OCI-LY7 (cell line): ENCODE results near the gene MOV10. TPM values are rescaled to one million over a fixed set of nuclear protein-coding genes. Genes with fewer than 3 reads are reported as not detected.
A peak's percentile ranks its signal among the peaks of the same experiment; 100 is the strongest.

Experiments used
- BruUV-seq: library from RNA; stranded (reverse); fragments of 400-500 nt; replicated peaks from 2 replicates; lab custom pipeline; 2021; lab: Mats Ljungman, UMichigan
- CTCF ChIA-PET: fragments of 300-600 bp; sonication (Branson Sonifier 250); formaldehyde crosslinking; loops from one replicate; lab custom pipeline; 2022; ENCODE audit warnings: antibody characterized with exemption; ENCODE audit not compliant: unreplicated experiment; lab: Charles Lee
- POLR2A ChIA-PET: fragments of 300-600 bp; sonication (Branson Sonifier 250); formaldehyde crosslinking; loops from one replicate; lab custom pipeline; 2022; ENCODE audit warnings: antibody characterized with exemption; lab: Charles Lee
- DNase-seq: peaks from one replicate; pipeline ENCODE4 v3.0.0-alpha.2; 2015; ENCODE audit warnings: low spot score
- H2AFZ ChIP-seq: fragments of 200-600 bp; sonication (generic), shearing (Covaris generic); 2 replicates; pipeline ENCODE4 v1.6.1; 2014; ENCODE audit warnings: mild to moderate bottlenecking, antibody characterized with exemption, low read length, moderate library complexity
- H3K27ac ChIP-seq: fragments of 200-600 bp; sonication (generic); 2 replicates; pipeline ENCODE4 v1.5.1; 2014; ENCODE audit warnings: mixed run types, low read depth, mild to moderate bottlenecking, moderate library complexity, low read length, inconsistent platforms; ENCODE audit not compliant: poor library complexity, severe bottlenecking
- H3K36me3 ChIP-seq: fragments of 200-600 bp; sonication (generic); 2 replicates; pipeline ENCODE4 v1.6.1; 2014; ENCODE audit warnings: mild to moderate bottlenecking, antibody characterized with exemption, low read length, moderate library complexity, mixed read lengths; ENCODE audit not compliant: insufficient read depth
- H3K4me1 ChIP-seq: fragments of 200-600 bp; sonication (generic); 2 replicates; pipeline ENCODE4 v1.5.1; 2014; ENCODE audit warnings: mild to moderate bottlenecking, low read length; ENCODE audit not compliant: insufficient read depth, poor library complexity, severe bottlenecking
- H3K4me2 ChIP-seq: fragments of 200-600 bp; sonication (generic); 2 replicates; pipeline ENCODE4 v1.6.1; 2014; ENCODE audit warnings: mild to moderate bottlenecking, low read length
- H3K4me3 ChIP-seq: fragments of 200-600 bp; sonication (generic); 2 replicates; pipeline ENCODE4 v1.5.1; 2014; ENCODE audit warnings: mild to moderate bottlenecking, low read depth, low read length; ENCODE audit not compliant: poor library complexity, severe bottlenecking
- H3K79me2 ChIP-seq: fragments of 200-600 bp; sonication (generic); 2 replicates; pipeline ENCODE4 v1.6.1; 2016; ENCODE audit warnings: low read depth, mild to moderate bottlenecking, low read length, moderate library complexity, mixed read lengths; ENCODE audit not compliant: insufficient read depth
- H3K9me2 ChIP-seq: fragments of 200-600 bp; sonication (generic); 2 replicates; pipeline ENCODE4 v1.6.1; 2016; ENCODE audit warnings: mild to moderate bottlenecking, low read length, mixed read lengths; ENCODE audit not compliant: insufficient read depth
- H3K9me3 ChIP-seq: fragments of 200-600 bp; sonication (generic); 2 replicates; pipeline ENCODE4 v1.6.1; 2014; ENCODE audit warnings: mild to moderate bottlenecking, mixed run types, low read length, mixed read lengths
- H4K20me1 ChIP-seq: fragments of 200-600 bp; sonication (generic); 2 replicates; pipeline ENCODE4 v1.6.1; 2014; ENCODE audit warnings: mild to moderate bottlenecking, antibody characterized with exemption, low read length, moderate library complexity, mixed read lengths; ENCODE audit not compliant: insufficient read depth
- EZH2phosphoT487 ChIP-seq: fragments of 200-600 bp; sonication (generic); IDR thresholded peaks from 2 replicates; pipeline ENCODE4 v1.6.1; 2018; ENCODE audit warnings: low read depth, borderline replicate concordance, mild to moderate bottlenecking, mixed run types, antibody characterized with exemption, low read length, moderate library complexity, mixed read lengths
- intact Hi-C: fragments of 100-400 bp; cut with micrococcal nuclease; formaldehyde crosslinking; loops from one replicate; pipeline ENCODE4 v1.10.0; 2022; ENCODE audit not compliant: unreplicated experiment
- total RNA-seq, 2 experiments: library from RNA; depleted of rRNA in 1 of 2; stranded (reverse); fragments of >200 nt in 1 of 2; shearing (Covaris generic) in 1 of 2; gene quantifications; 2 replicates each; pipeline ENCODE4 v1.2.3, GENCODE V29; 2014 to 2022
- TF ChIP-seq, protein P1 (sequence below): fragments of 200-600 bp; sonication (generic); conservative IDR thresholded peaks from 2 replicates; pipeline ENCODE4 v1.5.1; 2014; ENCODE audit warnings: mild to moderate bottlenecking, antibody characterized with exemption, low read length, moderate library complexity, mixed read lengths

The MOV10 gene
- total RNA-seq, 2 experiments from 2014 or later = 28.2 to 32.4 TPM

DNA sequence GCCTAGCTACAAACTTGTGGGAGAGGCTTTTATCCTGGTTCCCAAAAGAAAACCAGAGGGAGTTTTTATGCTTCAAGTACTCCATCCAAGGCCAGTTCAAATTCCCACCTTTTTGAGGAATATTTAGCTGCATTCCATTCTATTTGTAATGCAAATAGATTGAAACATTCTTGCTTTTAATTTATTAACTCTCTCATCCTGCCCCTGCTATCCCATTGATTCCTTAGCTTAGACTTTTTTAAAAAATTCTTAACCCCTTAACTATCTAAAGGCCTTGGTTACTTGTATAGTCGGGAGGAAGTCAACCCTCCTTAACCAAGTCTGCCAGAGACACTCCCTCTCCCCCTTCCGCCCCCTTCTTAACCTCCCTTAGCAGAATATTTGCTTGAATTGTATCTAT is 2.5 kb upstream of the MOV10 start:
- Histone ChIP-seq H3K4me2 (no peak overlapping the region), H3K4me1 (peaks cover 34% of the 10 kb centered on the region), H3K4me3 (no peak overlapping the region), H3K36me3 (peaks cover 54% of the 10 kb centered on the region), H3K9me2 (no peaks in the 10 kb centered on the region), H3K79me2 (no peaks in the 10 kb centered on the region), H3K9me3 (no peaks in the 10 kb centered on the region), H4K20me1 (no peaks in the 10 kb centered on the region), H3K27ac (no peak overlapping the region), H2AFZ (no peak overlapping the region)
- no TSS peak for BruUV-seq
- intact Hi-C loops = loop anchor here (10.0 kb wide), 1 partner anchor 277 kb away; the partner anchor contains the start of gene CTTNBP2NL
- no peak for TF ChIP-seq EZH2phosphoT487
- TF ChIP-seq, protein P1, sequence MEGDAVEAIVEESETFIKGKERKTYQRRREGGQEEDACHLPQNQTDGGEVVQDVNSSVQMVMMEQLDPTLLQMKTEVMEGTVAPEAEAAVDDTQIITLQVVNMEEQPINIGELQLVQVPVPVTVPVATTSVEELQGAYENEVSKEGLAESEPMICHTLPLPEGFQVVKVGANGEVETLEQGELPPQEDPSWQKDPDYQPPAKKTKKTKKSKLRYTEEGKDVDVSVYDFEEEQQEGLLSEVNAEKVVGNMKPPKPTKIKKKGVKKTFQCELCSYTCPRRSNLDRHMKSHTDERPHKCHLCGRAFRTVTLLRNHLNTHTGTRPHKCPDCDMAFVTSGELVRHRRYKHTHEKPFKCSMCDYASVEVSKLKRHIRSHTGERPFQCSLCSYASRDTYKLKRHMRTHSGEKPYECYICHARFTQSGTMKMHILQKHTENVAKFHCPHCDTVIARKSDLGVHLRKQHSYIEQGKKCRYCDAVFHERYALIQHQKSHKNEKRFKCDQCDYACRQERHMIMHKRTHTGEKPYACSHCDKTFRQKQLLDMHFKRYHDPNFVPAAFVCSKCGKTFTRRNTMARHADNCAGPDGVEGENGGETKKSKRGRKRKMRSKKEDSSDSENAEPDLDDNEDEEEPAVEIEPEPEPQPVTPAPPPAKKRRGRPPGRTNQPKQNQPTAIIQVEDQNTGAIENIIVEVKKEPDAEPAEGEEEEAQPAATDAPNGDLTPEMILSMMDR = no peak
- CTCF ChIA-PET = interaction anchor here (2.6 kb wide), 1 partner anchor 33 kb away, joined by 5 read pairs; no protein-coding TSS in a partner anchor
- DNase-seq = no peak
- POLR2A ChIA-PET = interaction anchor here (0.6 to 1.2 kb wide), 3 partner anchors 10 to 119 kb away, joined by 3 read pairs; no protein-coding TSS in a partner anchor

DNA sequence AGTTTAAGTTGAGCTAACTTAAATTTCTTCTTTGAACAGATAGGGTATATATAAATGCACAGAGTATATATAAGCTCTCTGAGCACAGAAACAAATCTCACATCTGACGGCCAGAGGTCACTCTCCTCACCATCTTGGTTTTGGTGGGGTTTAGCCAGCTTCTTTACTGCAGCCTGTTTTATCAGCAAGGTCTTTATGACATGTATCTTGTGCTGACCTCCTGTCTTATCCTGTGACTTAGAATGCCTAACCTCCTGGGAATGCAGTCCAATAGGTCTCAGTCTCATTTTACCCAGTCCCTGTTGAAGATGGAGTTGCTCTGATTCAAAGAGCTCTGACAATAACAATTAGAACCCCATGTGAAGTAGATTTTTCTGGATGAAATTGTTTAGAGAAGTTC is 1.6 kb upstream of the MOV10 start:
- H3K36me3 ChIP-seq = peaks cover 46% of the 10 kb centered on the region

More for the DNA sequence above, 1.6 kb upstream of the MOV10 start:
- no peak overlapping the region for H3K4me2 ChIP-seq
- intact Hi-C loops = loop anchor here (10.0 kb wide), 1 partner anchor 278 kb away; the partner anchor contains the start of gene CTTNBP2NL
- CTCF ChIA-PET = interaction anchor here (2.6 kb wide), 1 partner anchor 32 kb away, joined by 5 read pairs; no protein-coding TSS in a partner anchor
- no peaks in the 10 kb centered on the region for H3K9me3 ChIP-seq
- H3K27ac ChIP-seq = no peak overlapping the region
- no peak overlapping the region for H3K4me3 ChIP-seq
- H3K9me2 ChIP-seq = no peaks in the 10 kb centered on the region
- no TSS peak for BruUV-seq
- no peak for DNase-seq
- no peaks in the 10 kb centered on the region for H4K20me1 ChIP-seq
- TF ChIP-seq, protein P1 = 0 out of 2 replicates have a peak, but pooled peaks have one; percentile 20
- no peak for TF ChIP-seq EZH2phosphoT487
- POLR2A ChIA-PET = interaction anchor here (0.6 to 1.2 kb wide), 5 partner anchors 11 to 277 kb away, joined by 3 to 5 read pairs (median 3); partner anchors contain the start of genes CTTNBP2NL and ST7L
- no peak overlapping the region for H2AFZ ChIP-seq
- H3K4me1 ChIP-seq = peaks cover 34% of the 10 kb centered on the region
- H3K79me2 ChIP-seq = no peaks in the 10 kb centered on the region
